Panc1 (cell line): ENCODE data around the gene PRDX4. TPM values are rescaled to one million over a fixed set of nuclear protein-coding genes. Genes with fewer than 3 reads are reported as not detected.

Experiments
- ATAC-seq: fragments of 200-7000 bp; cut with Tn5 transposase; 2 replicates; pipeline ENCODE4 v1.9.1; 2020; ENCODE audit warnings: mild to moderate bottlenecking, moderate library complexity
- BruUV-seq: library from RNA; stranded (reverse); fragments of 400-500 nt; replicated peaks from 2 replicates; lab custom pipeline; 2021; lab: Mats Ljungman, UMichigan
- CTCF ChIA-PET: fragments of 300-600 bp; sonication (Branson Sonifier 250); formaldehyde crosslinking; loops from one replicate; lab custom pipeline; 2022; ENCODE audit warnings: antibody characterized with exemption; lab: Charles Lee
- POLR2A ChIA-PET: fragments of 300-600 bp; sonication (Branson Sonifier 250); formaldehyde crosslinking; loops from one replicate; lab custom pipeline; 2022; ENCODE audit warnings: antibody characterized with exemption; lab: Charles Lee
- DNase-seq: peaks from one replicate; pipeline ENCODE4 v3.0.0-alpha.2; 2010; ENCODE audit warnings: low read depth, low spot score
- H3K27ac ChIP-seq: 2 replicates; pipeline ENCODE4 v1.5.1; 2011; ENCODE audit warnings: mild to moderate bottlenecking, low read length, inconsistent platforms
- H3K27me3 ChIP-seq: fragments of 200-500 bp; sonication (Bioruptor generic); 2 replicates; pipeline ENCODE4 v1.6.0; 2014; ENCODE audit warnings: low read length, inconsistent platforms; ENCODE audit not compliant: control insufficient read depth, insufficient read depth
- H3K36me3 ChIP-seq: fragments of 200-500 bp; sonication (Bioruptor generic); 2 replicates; pipeline ENCODE4 v1.5.1; 2014; ENCODE audit warnings: inconsistent platforms, mild to moderate bottlenecking, low read length, moderate library complexity; ENCODE audit not compliant: control insufficient read depth, insufficient read depth
- H3K4me1 ChIP-seq: 2 replicates; pipeline ENCODE4 v1.5.1; 2011; ENCODE audit warnings: inconsistent platforms, mild to moderate bottlenecking, low read length, moderate library complexity; ENCODE audit not compliant: control insufficient read depth, insufficient read depth
- H3K4me3 ChIP-seq, 2 experiments: 2 replicates each; pipeline ENCODE4 v1.5.1; 2011 to 2012; ENCODE audit warnings: low read depth in 2 of 2, low read length in 2 of 2, mild to moderate bottlenecking in 2 of 2, inconsistent platforms in 1 of 2, moderate library complexity in 1 of 2
- H3K9me3 ChIP-seq: fragments of 200-500 bp; sonication (Bioruptor generic); 2 replicates; pipeline ENCODE4 v1.5.1; 2014; ENCODE audit warnings: low read depth, mild to moderate bottlenecking, inconsistent platforms, low read length, moderate library complexity; ENCODE audit not compliant: control insufficient read depth, insufficient read depth
- POLR2AphosphoS5 ChIP-seq: IDR thresholded peaks from 2 replicates; pipeline ENCODE4 v1.6.1; 2012; ENCODE audit warnings: mild to moderate bottlenecking, low read depth, low read length, moderate library complexity
- SIN3A ChIP-seq: IDR thresholded peaks from 2 replicates; pipeline ENCODE4 v1.6.1; 2012; ENCODE audit warnings: low read depth, mild to moderate bottlenecking, low read length, moderate library complexity, borderline replicate concordance; ENCODE audit not compliant: insufficient read depth
- TCF7L2 ChIP-seq: IDR thresholded peaks from 2 replicates; pipeline ENCODE4 v1.6.1; 2011; ENCODE audit warnings: mild to moderate bottlenecking, low read depth, low read length, inconsistent platforms
- in situ Hi-C: cut with HindIII; loops from 2 replicates; pipeline ENCODE4 v1.10.0; 2016; ENCODE audit warnings: low sequenced_read_pairs, low pct_unique_long_range_greater_than_20kb
- intact Hi-C: fragments of 100-400 bp; cut with micrococcal nuclease; formaldehyde crosslinking; loops from one replicate; pipeline ENCODE4 v1.10.0; 2022; ENCODE audit not compliant: unreplicated experiment
- total RNA-seq: library from RNA; stranded (reverse); gene quantifications from one replicate; pipeline ENCODE4 v1.2.1, GENCODE V29; 2021; ENCODE audit not compliant: unreplicated experiment
- TF ChIP-seq, protein P1 (sequence below), 2 experiments: IDR thresholded peaks; 2 replicates each; pipeline ENCODE4 v1.6.1; 2011 to 2012; ENCODE audit warnings: low read depth in 2 of 2, control low read depth in 1 of 2, low read length in 1 of 2, mild to moderate bottlenecking in 1 of 2, moderate library complexity in 1 of 2; ENCODE audit not compliant: insufficient read depth in 1 of 2
- TF ChIP-seq, protein P2 (sequence below): fragments of 450-650 bp; IDR thresholded peaks from 2 replicates; pipeline ENCODE4 v1.5.1; 2017; ENCODE audit warnings: mild to moderate bottlenecking

The PRDX4 gene
- total RNA-seq, 1 experiment from 2014 or later = 106 TPM

DNA sequence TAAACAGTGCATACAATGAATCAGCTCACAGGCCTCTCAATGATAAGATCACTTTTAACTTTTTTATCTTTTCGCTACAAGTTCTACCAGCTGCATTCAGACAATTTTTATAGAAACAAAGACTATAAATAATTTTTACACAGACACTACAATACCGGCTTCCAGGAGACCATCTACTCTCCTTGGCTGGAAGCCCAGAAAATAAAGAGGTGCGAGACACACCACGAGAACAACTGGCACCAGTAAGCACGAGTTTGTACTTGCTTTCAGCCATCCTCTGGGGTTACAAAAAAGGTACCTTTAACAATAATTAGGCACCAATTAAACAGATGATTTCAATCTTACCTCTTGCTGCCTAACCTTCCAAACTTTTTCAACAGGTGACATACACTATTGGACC, 11.2 kb upstream of the PRDX4 start:
- BruUV-seq = no TSS peak
- ATAC-seq (no peak), DNase-seq (no peak)
- H3K27me3 ChIP-seq = no peaks in the 10 kb centered on the region
- TF ChIP-seq SIN3A (no peak), POLR2AphosphoS5 (no peak), TCF7L2 (no peak)
- TF ChIP-seq, protein P1, sequence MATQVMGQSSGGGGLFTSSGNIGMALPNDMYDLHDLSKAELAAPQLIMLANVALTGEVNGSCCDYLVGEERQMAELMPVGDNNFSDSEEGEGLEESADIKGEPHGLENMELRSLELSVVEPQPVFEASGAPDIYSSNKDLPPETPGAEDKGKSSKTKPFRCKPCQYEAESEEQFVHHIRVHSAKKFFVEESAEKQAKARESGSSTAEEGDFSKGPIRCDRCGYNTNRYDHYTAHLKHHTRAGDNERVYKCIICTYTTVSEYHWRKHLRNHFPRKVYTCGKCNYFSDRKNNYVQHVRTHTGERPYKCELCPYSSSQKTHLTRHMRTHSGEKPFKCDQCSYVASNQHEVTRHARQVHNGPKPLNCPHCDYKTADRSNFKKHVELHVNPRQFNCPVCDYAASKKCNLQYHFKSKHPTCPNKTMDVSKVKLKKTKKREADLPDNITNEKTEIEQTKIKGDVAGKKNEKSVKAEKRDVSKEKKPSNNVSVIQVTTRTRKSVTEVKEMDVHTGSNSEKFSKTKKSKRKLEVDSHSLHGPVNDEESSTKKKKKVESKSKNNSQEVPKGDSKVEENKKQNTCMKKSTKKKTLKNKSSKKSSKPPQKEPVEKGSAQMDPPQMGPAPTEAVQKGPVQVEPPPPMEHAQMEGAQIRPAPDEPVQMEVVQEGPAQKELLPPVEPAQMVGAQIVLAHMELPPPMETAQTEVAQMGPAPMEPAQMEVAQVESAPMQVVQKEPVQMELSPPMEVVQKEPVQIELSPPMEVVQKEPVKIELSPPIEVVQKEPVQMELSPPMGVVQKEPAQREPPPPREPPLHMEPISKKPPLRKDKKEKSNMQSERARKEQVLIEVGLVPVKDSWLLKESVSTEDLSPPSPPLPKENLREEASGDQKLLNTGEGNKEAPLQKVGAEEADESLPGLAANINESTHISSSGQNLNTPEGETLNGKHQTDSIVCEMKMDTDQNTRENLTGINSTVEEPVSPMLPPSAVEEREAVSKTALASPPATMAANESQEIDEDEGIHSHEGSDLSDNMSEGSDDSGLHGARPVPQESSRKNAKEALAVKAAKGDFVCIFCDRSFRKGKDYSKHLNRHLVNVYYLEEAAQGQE (IDR thresholded peaks at IDR 0.05; ENCODE audit: insufficient read depth in 1 of 2, low read depth in 2 of 2, low read length in 1 of 2) = no peak
- TF ChIP-seq, protein P2, sequence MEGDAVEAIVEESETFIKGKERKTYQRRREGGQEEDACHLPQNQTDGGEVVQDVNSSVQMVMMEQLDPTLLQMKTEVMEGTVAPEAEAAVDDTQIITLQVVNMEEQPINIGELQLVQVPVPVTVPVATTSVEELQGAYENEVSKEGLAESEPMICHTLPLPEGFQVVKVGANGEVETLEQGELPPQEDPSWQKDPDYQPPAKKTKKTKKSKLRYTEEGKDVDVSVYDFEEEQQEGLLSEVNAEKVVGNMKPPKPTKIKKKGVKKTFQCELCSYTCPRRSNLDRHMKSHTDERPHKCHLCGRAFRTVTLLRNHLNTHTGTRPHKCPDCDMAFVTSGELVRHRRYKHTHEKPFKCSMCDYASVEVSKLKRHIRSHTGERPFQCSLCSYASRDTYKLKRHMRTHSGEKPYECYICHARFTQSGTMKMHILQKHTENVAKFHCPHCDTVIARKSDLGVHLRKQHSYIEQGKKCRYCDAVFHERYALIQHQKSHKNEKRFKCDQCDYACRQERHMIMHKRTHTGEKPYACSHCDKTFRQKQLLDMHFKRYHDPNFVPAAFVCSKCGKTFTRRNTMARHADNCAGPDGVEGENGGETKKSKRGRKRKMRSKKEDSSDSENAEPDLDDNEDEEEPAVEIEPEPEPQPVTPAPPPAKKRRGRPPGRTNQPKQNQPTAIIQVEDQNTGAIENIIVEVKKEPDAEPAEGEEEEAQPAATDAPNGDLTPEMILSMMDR = no peak
- H3K9me3 ChIP-seq = no peaks in the 10 kb centered on the region
- ChIA-PET CTCF (no interaction called here), POLR2A (no interaction called here)
- H3K4me3 ChIP-seq = no peak overlapping the region
- no peak overlapping the region for H3K27ac ChIP-seq
- intact Hi-C loops (no loop called here), in situ Hi-C loops (no loop called here)
- no peaks in the 10 kb centered on the region for H3K4me1 ChIP-seq
- no peaks in the 10 kb centered on the region for H3K36me3 ChIP-seq

DNA sequence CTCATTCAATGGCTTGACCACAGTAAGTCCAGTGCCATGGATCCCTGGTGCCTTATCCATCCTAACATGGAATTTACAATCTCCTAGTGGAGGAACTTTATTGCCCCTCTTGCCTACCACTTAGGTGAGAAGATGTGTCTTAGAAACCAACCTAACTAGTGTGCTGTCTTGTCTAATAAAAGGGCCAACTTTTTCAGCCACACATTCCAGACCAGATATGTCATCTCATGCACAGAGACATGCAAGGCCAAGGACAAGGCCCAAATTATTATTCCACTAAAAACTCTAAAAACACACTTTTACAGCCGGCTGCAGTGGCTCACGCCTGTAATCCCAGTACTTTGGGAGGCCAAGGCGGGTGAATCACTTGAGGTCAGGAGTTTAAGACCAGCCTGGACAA, 10.6 kb upstream of the PRDX4 start:
- intact Hi-C loops (no loop called here), in situ Hi-C loops (no loop called here)
- no peaks in the 10 kb centered on the region for H3K9me3 ChIP-seq
- no TSS peak for BruUV-seq
- ChIA-PET CTCF (no interaction called here), POLR2A (no interaction called here)
- TF ChIP-seq, protein P1 (IDR thresholded peaks at IDR 0.05; ENCODE audit: insufficient read depth in 1 of 2, low read depth in 2 of 2, low read length in 1 of 2) = no peak
- no peaks in the 10 kb centered on the region for H3K4me1 ChIP-seq
- H3K36me3 ChIP-seq = no peaks in the 10 kb centered on the region
- no peaks in the 10 kb centered on the region for H3K27me3 ChIP-seq
- no peak overlapping the region for H3K4me3 ChIP-seq
- DNase-seq (no peak), ATAC-seq (no peak)
- H3K27ac ChIP-seq = no peak overlapping the region
